OCI-M2 (cell line): ENCODE measurements around the gene CEP295NL.
"Not testable (repeated sequence)": the region's sequence is repeated elsewhere in the genome, so short reads cannot be mapped to it uniquely, and the experiment has no call there.

Experiments
- DNase-seq: peaks from one replicate; lab custom pipeline; 2025; ENCODE audit not compliant: unreplicated experiment; lab: John Stamatoyannopoulos, UW

Gene CEP295NL

DNA sequence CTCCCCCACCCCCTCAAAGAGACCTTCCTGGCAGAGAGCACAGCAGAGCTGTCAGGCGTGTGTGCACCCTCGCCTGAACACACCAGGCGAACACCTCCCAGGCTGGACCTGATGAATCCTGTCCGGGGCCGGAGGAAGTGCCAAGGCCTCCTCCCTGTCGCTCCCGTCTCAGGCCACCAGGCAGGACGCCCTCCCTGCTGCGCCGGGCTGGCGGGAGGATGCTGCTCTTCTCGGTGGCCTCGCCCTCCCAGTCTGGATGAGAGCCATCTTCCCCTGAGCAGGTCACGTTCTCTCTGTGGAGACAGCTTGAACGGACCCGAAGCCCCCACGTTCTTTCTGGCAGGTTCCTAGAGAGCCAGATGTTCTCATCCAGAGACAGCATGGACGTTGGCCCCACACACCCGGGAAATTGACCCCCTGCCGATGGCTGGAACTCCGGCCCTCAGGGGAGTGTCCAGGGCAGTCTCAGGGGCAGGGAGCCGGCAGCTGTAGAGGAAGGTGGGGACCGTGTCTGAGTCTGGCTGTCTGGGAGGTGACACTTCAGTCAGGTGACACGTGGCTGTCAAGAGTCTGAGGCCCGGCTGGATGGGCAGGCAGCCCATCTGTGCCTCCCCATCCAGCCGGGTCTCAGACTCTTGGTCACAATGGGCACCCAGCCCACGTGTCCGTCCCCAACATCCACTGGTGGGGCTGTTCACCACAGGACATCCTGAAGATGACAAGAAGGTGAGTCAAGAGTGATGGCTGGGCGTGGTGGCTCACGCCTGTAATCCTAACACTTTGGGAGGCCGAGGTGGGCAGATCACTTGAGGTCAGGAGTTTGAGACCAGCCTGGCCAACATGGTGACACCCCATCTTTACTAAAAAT is 27.1 kb upstream of the CEP295NL start:
- DNase-seq = no peak

DNA sequence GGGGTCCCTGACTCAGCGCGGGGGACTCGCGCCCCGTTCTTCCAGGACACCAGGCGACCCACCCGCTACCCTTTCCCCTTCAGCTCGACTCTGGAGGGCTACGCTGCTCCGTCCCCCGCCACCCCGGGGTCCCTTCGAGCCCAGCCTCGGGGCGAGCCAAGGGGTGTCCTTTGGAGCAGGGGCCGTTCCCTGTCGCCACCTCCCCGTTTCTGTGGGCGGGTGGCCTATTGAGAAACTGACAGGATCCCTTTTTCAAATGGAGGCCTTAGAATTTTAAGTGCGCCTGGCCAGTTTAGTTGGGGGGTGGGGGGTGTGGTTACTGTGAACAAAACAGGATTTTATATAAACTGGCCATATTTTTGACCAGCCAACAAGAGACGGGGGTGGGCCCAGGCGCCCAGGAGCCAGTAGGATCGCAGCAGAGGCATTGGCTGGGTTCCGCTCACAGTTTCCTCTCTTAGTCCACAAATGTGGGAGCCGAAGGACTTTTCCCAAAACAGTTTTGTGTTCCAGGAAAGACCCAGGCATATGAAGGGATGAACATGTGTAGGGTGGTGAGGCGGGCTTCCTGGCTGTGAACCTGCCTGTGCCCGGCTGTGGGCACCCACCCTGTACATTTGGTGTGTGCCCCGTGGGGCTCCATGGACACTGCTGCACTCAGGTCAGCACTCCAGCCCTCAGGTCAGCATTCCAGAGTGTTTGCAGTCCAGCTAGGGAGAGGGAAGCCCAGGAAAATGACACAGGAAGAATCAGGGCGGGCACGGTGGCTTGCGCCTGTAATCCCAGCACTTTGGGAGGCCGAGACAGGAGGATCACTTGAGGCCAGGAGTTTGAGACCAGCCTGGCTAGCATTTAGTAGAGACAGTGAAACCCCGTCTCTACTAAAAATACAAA is 22.9 kb upstream of the CEP295NL start:
- no peak for DNase-seq

DNA sequence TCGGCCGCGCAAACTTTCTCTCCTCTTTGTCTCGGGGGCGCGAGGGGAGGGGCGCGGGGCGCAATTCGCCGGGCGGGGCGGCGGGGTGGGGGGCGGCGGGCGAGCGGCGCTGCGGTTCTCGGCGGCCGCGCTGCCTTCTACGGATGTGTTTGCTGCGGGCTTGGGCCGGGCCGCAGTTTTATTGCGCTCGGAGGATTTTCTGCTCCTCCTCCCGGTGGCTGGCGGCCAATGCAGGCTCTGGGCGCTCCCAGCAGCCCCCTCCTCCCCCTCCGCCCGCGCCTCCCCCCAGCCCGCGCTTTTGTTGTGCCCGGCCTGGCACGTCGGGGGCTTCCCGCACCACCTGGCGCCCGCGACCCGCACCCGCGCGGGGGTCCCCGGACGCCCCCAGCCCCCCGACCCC is 22.2 kb upstream of the CEP295NL start, which contains the start of gene TIMP2:
TSS of gene TIMP2 (minus strand) at position 154 of the 400 bp plus-strand sequence. CDS start 299 bp downstream, outside the sequence.
- no peak for DNase-seq

DNA sequence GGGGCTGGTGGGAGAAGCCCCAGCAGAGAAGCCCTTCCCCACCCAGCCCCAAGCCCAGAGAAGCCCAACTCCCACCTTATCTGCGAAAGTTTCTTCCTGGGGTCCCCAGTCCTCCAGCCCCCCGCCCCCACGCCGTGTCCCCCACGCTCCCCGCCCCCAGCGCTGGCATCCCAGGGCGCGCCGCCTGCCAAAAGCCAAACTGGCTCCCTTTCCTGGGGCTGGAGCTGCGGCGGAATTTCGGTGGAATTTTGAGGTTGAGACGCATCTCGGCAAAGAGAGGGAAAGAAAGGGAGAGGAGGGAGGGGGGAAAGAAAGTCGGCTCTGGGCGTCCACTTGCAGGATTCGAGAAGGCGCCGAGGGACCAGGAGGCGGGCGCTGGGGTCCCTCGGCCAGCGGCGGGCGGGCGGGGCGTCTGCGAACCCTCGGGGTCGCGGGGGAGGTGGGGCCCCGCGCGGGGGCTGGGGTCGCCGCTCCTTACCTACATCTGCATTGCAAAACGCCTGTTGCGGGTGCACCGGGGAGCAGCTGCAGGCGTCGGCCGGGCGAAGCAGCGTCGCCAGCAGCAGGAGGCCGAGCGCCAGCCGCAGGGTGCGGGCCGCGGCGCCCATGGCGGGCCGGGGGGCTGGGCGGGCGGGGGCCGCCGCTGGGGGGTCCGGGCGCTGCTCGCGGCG is 21.6 kb upstream of the CEP295NL start:
- no peak for DNase-seq

DNA sequence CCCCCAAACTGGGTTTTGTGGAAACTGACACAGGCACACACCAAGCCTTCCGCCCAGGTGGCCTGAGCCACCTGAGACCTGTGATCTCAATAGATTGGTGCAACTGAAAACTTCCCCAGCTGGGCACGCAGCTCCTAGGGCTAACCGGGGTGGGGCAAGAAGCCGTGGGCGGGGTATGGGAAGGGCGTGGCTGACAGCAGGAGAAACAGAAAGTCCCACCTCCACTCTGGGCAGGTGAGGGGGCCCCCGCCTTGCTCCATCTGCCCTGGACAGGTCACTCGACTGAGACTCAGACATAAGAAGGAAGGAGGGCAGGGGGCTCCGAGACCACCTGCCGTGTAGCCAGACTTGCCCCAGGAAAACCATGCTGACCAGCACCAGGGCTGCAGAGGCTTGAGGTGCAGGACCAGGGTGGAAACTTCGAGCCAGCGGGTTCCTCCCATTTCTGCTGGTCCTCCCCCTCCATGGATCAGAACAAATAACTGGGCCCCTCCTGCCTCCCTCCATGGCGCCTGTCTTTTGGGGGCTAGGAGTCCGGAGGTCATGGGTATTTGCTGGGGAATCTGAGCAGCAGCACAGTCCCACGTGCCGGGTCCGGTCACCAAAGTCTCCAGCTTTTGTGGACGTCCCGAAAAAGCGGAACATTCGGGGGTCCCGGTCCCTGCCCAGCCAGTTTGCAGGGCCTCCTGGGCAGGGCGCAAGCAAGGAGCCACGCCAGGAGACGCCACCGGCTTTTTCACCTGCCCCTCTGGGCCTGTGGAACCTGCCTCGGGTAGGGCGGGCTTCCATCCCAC is 20.9 kb upstream of the CEP295NL start:
- DNase-seq = no peak

DNA sequence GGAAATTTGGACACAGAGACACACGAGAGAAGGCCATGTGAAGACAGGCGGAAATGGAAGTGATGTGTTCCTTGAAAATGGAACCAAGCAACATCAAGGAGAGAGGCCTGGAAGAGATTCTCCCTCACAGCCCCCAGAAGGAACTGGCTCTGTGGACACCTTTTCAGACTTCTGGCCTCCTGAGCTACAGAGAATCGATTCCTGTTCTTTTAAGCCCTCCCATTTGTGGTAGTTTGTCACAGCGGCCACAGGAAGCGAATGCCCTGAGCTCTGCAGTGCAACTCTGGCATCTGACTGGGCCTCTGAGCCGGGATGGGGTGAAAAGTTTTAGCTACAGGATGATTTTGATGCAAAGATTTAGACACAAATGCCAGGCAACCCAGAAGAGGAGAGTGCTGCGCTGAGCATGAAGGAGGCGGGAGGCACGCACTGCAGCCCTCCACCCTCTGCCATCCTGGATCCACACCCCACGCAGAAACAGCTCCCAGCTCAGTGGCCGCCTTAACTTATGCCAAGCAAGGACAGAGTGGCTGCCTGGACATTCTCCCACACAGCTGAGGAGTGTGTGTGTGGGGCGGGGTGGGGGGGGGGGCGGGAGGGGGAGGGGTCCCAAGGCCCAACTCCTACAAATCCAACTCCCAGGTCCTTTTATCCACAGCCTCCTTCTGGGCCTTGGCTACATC is 20.0 kb upstream of the CEP295NL start:
- no peak for DNase-seq

DNA sequence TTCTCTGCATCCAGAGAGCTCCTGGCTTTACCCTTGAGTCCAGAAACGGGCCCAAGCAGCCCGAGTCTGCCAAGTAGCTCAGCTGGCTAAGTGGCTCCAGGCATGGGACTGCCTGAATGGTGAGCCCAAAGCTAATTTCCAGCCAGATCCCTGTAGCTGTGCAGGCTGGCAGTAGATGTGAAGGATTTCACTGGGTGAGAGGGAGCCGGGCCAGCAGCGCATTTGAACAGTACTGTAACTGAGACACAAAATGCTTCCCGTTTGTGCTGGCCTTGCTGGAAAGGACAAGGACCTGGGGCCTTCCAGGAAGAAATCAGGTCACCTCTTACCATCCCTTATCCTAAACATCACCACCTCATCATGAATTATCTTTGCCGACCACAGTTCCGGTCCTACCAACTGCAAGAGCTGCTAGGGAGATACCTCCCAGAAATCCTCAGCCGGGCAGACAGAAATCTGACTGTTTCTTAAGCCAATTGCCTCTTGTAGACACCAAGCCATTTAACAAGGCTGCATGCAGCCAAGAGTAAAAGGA is 18.5 kb upstream of the CEP295NL start:
- DNase-seq = no peak

DNA sequence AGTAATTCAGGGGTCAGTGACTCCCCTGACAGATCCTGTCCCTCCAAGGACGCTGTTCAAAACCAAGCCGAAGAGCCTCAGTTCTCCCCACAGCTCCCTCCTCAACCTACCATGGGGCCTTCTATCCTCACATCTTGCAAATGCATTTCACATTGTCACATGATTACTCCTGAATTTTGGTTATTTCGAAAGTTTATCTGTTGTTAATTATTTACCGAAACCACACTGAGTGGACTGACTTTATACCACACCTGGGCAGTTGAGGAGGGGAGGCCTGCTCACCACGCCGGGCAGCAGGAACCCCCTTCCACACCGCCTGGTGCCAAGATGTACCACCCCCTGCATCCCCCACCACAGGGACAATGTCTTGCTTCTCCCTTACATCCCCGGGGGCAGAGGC is 17.5 kb upstream of the CEP295NL start:
- no peak for DNase-seq

DNA sequence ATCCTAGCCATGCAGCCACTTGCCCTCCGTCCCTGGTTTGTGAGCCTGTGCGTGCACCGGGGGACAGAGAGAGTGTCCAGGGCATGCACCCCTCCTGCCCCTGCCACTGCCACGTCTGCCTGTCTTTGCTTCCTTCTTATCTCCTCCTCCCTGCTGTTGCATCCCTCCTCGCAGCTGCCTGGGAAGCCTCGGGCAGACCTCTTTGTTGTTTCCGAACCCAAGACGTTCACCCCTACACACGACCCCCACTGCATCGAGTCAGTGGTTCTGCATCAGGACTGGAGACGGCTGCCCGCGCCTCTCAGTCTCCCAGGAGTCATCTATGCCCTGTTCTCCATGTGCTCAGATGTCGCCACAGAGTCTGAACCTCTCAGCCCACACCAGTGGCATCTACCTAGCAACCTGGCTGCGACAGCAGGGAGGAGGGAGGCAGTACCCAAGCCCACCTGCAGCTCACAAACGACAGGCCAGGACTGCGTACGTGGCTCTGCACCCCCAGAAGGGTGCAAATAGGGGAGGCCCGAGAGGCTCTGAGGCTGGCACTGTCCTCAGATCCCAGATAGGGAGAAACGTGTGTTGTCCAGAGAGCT is 17.0 kb upstream of the CEP295NL start:
- DNase-seq = no peak

DNA sequence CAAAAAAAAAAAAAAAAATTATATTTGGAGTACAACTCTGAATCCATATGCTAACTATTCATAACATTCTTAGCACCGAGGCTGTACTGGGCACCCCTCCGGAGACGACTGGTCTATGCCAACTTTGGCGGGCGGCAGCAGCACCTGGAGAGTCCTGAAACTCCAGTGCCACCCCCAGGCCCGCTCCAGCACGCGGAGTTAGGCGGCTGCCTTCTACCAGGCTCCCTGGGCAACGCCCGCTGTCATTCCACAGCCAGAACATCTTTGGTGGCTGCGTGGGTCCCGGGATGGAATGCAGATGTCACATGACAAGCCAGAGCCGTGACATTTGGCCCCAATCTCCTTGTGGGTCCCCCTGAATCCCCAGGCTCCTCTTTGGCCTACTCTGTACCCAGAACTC is 16.0 kb upstream of the CEP295NL start:
- no peak for DNase-seq

DNA sequence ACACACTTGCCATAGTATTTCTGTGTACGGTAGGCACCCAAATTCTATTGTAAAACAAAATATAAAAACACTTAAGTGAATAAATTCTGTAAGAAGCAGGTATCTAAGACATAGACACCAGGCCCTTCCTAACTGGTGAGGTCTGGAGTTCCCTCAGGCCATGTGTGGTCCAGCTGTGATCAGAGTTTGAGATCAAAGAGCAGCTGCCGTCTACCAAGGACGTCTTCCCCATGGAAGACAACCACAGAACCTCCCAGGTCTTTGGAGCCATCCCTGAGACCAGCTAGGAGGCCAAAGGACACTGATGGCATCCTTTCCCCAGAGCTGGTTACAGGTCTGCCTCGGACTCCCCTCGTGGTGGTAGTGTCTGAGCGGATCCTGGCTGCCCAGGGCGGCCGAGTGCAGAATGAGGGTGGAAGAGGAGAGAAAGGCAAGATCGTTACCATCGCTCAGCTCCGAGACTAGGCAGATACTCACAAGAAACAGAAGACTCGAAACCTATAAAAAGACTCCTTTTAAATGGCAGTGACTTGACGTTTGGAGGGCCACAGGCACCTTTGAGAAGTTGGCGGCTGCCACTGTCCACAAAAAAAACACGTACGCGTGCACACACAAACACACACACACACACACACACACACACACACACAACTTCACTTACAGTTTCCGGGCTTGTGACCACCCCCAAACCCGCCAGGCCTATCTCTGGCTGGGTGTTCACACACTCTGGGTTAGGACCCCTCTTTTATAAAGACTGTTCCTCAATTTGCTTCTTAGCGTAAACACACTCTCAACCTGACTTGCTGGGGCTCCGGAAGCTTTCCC is 14.7 kb upstream of the CEP295NL start:
- no peak for DNase-seq

DNA sequence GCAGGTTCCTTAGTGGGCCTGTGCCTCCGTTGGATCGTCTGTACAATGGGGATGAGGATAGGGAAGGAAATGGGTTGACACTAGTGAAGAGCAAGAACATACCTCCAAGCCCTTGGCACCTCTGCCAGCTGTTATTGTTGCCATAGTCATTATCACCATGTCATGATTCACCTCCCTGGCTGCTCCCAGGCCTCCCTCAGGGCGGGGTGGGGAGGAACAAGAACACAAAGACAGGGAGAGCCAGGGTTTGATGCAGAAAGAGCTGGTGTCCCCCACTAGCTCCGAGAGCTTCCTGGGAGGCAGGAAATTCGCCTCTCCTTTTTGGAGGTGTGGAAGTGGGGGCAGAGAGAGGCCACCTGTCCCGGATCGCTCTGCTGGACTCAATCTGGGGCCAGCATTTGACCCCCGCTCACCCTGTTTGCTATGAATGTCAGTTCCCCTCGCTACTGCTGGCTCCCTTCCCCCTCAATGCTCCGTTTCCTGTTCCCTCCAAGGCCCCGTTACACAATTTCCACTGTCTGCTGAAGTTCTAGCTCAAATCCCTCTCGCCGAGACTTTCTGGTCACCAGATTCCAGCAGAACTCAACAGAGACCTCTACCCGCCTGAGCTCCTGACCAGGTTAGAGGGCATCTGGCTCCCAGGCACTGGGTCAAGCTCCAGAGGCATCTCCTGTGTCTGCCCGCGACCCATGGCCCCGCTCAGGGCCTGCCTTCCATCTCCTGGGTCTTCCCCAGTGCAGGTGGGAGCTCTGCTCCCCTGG is 13.1 kb upstream of the CEP295NL start:
- DNase-seq = no peak

DNA sequence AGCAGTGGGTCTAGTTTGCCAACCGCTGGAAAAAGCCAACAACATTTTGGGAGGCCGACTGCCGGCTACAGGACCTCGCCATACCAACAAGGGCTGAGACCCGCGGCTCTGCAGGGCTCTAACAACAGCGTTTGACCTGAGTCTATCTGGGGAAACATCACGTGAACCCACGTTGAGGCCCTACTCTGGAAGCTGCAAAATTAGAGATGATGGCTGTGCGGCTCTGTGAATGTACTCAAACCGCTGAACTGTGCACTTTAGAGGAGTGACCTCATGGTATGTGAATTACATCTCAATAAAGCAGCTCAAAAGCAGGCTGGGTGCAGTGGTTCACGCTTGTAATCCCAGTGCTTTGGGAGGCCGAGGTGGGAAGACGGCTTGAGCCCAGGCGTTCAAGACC is 10.1 kb upstream of the CEP295NL start:
- no peak for DNase-seq

DNA sequence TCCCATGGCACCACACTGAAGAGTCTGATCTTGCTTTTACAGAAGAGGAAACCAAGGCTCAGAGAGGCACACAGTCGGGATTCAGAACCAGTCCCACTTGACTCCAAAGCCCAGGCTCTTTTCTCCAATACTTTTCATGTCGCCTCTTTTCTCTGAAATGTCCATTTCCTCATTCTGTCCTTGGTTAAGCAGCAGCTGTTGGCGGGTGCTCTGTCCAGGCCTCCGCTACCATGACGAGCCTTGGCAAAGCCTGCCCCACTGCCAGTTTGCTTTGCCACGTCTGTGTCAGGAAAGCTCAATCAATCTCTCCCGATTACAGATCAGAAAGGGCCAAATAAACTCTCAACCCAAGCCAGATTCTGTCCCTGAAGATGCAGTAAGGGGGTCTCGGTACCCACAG is 9.1 kb upstream of the CEP295NL start:
- DNase-seq = no peak

DNA sequence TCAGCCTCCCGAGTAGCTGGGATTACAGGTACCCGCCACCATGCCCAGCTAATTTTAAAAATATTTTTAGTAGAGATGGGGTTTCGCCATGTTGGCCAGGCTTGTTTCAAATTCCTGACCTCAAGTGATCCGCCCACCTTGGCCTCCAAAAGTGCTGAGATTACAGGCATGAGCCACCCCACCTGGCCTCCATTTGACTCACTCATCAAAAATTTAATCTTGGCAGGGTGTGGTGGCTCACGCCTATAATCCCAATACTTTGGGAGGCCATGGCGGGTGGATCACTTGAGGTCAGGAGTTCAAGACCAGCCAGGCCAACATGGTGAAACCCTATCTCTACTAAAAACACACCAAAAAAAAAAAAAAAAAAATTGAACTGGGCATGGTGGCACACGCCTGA is 8.5 kb upstream of the CEP295NL start:
- not testable (repeated sequence) for DNase-seq

DNA sequence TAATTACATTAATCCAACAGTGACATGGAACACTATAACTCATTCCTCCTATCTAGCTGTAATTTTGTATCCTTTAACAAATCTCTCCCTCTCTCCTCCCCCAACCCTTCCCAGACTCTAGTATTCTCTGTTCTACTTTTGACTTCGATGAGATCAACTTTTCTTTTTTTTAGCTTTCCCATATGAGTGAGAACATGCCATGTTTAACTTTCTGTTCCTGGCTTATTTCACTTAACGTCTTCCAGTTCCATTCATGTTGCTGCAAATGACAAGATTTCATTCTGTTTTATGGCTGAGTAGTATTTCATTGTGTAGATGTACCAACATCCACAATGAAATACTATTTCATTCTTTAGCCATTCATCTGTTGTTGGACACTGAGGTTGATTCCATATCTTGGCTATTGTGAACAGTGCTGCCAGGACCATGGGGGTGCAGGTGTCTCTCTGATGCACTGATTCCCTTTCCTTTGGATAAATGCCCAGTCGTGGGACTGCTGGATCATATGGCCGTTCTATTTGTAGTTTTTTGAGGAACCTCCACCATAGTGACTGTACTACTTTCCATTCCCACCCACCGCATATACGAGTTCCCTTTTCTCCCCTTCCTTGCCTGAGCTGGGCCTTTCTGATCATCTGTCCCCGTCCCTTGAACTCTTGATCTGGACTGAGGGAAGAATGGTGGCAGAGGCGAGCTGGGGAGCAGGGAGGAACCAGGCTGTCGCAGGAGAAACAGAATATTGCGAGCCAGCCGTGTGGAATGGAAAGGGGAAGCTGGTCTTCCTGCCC is 7.7 kb upstream of the CEP295NL start:
- no peak for DNase-seq

DNA sequence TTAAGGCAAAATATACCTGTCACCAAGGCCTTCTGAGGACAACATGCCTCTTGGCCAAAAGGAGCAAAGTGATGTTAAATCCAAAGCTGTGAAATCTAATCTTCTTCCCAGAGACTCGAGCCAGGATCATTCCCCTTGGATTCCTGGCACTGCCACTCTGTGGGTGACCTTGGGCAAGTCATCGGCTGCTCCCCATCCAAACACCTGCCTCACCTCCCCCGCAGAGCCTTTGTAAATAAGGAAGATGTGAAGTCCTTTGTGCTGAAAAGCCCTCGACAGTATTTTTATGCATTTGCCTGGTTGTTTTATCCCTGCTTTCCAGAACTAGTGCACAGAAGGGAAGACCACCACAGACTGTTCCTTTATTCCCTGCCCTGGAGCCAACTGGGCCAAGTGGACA is 5.4 kb upstream of the CEP295NL start:
- DNase-seq = no peak
